Measurements from ENCODE around the gene IL17RB.

GRCh38 chr3:53803816-53804695, 42.3 kb upstream of the IL17RB start:
- TF ChIP-seq CTCF (IDR thresholded peaks at IDR 0.05) (no peak), POLR2A (IDR thresholded peaks at IDR 0.05) (no peak)
